Activated CD8-positive, alpha-beta T cell treated with anti-CD3 and anti-CD28 coated beads, Interleukin-2, amount 10 ng/mL, durations not matched to agents 7 days and 5 days (primary cell): Measurements from ENCODE around the gene ITPA. TPM values are rescaled to one million over a fixed set of nuclear protein-coding genes. Genes with fewer than 3 reads are reported as not detected.
"Not testable (repeated sequence)": the region's sequence is repeated elsewhere in the genome, so short reads cannot be mapped to it uniquely, and the experiment has no call there.

Experiments
- ATAC-seq: fragments of 150-1000 bp; cut with Tn5 transposase; one replicate; pipeline ENCODE4 v1.10.0; 2021; ENCODE audit warnings: moderate library complexity
- CTCF ChIA-PET: fragments of 350-600 bp; sonication (Branson Sonifier 250); formaldehyde crosslinking; loops from one replicate; lab custom pipeline; 2021; ENCODE audit warnings: antibody characterized with exemption; lab: Charles Lee
- POLR2A ChIA-PET: fragments of 350-600 bp; sonication (Branson Sonifier 250); formaldehyde crosslinking; loops from one replicate; lab custom pipeline; 2021; ENCODE audit warnings: antibody characterized with exemption; lab: Charles Lee
- DNase-seq: peaks from one replicate; pipeline ENCODE4 v3.0.0-alpha.2; 2020
- H3K27ac Mint-ChIP-seq: one replicate; pipeline ENCODE4 v1.8.0; 2021; ENCODE audit warnings: mild to moderate bottlenecking, mixed read lengths
- H3K27me3 Mint-ChIP-seq: one replicate; pipeline ENCODE4 v1.8.0; 2021; ENCODE audit warnings: low read depth, mixed read lengths
- H3K36me3 Mint-ChIP-seq: one replicate; pipeline ENCODE4 v1.8.0; 2021; ENCODE audit warnings: low read depth, mixed read lengths
- H3K4me1 Mint-ChIP-seq: one replicate; pipeline ENCODE4 v1.8.0; 2021; ENCODE audit warnings: low read depth, mixed read lengths
- H3K4me3 Mint-ChIP-seq: one replicate; pipeline ENCODE4 v1.8.0; 2021; ENCODE audit warnings: mild to moderate bottlenecking, mixed read lengths
- H3K9me3 Mint-ChIP-seq: one replicate; pipeline ENCODE4 v1.8.0; 2022; ENCODE audit warnings: mixed read lengths; ENCODE audit not compliant: insufficient read depth
- total RNA-seq, 2 experiments: library from RNA; stranded (reverse); gene quantifications; one replicate each; pipeline ENCODE4 v1.2.3, GENCODE V29; 2021

ITPA gene
- total RNA-seq, 2 experiments from 2014 or later = 53.2 to 60.7 TPM

GRCh38 chr20:3175270-3175669 is 34.0 kb upstream of the ITPA start:
- H3K27ac Mint-ChIP-seq = no peak overlapping the region
- H3K4me1 Mint-ChIP-seq = peaks cover 15% of the 10 kb centered on the region
- POLR2A ChIA-PET = no interaction called here
- H3K36me3 Mint-ChIP-seq = no peaks in the 10 kb centered on the region
- peaks cover 32% of the 10 kb centered on the region for H3K27me3 Mint-ChIP-seq
- no peak overlapping the region for H3K4me3 Mint-ChIP-seq
- DNase-seq (no peak), ATAC-seq (no peak)
- CTCF ChIA-PET = no interaction called here
- no peaks in the 10 kb centered on the region for H3K9me3 Mint-ChIP-seq

DNA sequence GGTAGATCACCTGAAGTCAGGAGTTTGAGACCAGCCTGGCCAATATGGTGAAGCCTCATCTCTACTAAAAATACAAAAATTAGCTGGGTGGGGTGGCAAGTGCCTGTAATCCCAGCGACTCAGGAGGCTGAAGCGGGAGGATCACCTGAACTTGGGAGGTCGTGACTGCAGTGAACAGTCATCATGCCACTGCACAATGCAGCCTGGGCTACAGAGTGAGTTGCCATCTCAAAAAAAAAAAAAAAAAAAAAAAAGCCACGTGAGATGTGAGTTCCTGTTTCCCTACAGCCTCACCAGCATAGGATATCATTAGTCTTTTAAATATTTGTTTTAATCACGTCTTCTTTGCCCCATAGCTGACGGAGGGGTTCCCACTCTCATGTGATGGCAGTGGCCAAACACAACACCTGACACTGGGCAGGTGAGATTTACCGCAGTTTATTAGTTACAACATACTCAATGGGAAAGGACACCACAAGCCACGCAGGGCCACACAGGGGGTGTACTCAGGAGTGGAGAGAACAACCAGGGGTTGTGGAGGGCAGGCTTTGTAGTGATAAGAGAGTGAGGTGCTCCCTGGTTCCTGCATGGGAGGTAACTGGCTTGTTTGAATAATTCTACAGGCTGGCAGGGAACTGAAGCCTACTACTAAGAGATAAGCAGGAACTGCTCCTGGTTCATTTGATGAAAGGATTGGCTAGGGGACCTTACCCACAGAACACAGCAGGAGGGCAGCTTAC is 31.4 kb upstream of the ITPA start:
- ATAC-seq (no peak), DNase-seq (no peak)
- no peak overlapping the region for H3K27ac Mint-ChIP-seq
- no peaks in the 10 kb centered on the region for H3K36me3 Mint-ChIP-seq
- no peaks in the 10 kb centered on the region for H3K9me3 Mint-ChIP-seq
- ChIA-PET CTCF (no interaction called here), POLR2A (no interaction called here)
- peaks cover 16% of the 10 kb centered on the region for H3K27me3 Mint-ChIP-seq
- peaks cover 12% of the 10 kb centered on the region for H3K4me1 Mint-ChIP-seq
- no peak overlapping the region for H3K4me3 Mint-ChIP-seq

GRCh38 chr20:3180319-3180718 is 29.0 kb upstream of the ITPA start:
- Mint-ChIP-seq H3K27me3 (peaks cover 3% of the 10 kb centered on the region), H3K4me1 (no peaks in the 10 kb centered on the region), H3K4me3 (no peak overlapping the region), H3K27ac (no peak overlapping the region), H3K9me3 (no peaks in the 10 kb centered on the region), H3K36me3 (no peaks in the 10 kb centered on the region)
- ATAC-seq = no peak
- POLR2A ChIA-PET = no interaction called here
- DNase-seq = no peak
- CTCF ChIA-PET = no interaction called here

GRCh38 chr20:3181270-3181669 is 28.0 kb upstream of the ITPA start:
- POLR2A ChIA-PET = interaction anchor here (0.7 kb wide), 1 partner anchor 21 kb away, joined by 3 read pairs; no protein-coding TSS in a partner anchor
- Mint-ChIP-seq H3K36me3 (no peaks in the 10 kb centered on the region), H3K4me3 (no peak overlapping the region), H3K27ac (no peak overlapping the region), H3K9me3 (no peaks in the 10 kb centered on the region), H3K4me1 (no peaks in the 10 kb centered on the region), H3K27me3 (no peaks in the 10 kb centered on the region)
- ATAC-seq (no peak), DNase-seq (no peak)
- CTCF ChIA-PET = no interaction called here

GRCh38 chr20:3182429-3182828 is 26.9 kb upstream of the ITPA start:
- DNase-seq, H3K27ac Mint-ChIP-seq, H3K27me3 Mint-ChIP-seq, H3K9me3 Mint-ChIP-seq, CTCF ChIA-PET, H3K4me1 Mint-ChIP-seq, POLR2A ChIA-PET, H3K4me3 Mint-ChIP-seq, H3K36me3 Mint-ChIP-seq, ATAC-seq: not testable (repeated sequence)

DNA sequence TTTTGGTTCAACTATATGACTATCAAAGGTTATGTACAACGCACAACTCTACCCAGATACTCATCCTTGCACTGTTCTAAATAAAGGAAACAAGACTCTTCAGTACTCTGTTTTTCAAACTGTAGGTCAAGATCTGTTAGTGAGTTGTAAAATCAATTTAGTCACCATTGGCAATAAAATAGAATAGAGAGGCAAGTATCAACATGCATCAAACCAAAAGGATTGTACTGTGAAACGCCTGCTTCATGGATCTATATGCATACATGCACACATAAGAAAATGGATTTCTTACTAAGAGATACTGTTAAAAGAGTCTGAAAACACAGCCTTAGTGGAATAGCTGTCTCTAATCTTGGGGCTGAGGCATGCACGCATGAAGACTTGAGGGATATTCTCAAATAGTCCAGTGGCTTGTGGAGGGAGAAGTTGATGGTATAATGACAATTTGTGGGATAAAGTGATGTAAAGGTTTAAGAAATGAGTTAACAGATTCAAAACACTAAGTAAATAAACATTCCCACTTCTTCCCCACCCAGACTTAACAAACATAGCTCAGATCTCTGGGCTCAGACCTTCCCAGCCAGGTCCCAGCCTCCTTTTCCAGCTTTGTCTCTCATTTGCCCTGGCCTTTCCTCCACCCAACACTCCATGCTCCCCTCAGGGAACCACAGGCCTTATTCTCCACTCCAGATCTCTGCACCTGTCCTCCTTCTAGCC is 25.2 kb upstream of the ITPA start:
- ChIA-PET CTCF (no interaction called here), POLR2A (no interaction called here)
- H3K27ac Mint-ChIP-seq = no peak overlapping the region

DNA sequence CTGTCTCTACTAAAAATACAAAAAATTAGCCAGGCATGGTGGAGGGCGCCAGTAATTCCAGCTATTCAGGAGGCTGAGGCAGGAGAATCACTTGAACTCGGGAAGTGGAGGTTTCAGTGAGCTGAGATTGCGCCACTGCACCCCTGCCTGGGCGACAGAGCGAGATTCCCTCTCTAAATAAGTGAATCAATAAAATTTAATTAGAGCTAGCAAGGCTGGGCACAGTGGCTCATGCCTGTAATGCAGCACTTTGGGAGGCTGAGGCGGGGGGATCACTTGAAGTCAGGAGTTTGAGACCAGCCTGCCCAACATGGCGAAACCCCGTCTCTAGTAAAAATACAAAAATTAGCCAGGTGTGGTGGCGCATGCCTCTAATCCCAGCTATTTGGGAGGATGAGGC is 21.4 kb upstream of the ITPA start:
- not testable (repeated sequence) for H3K27ac Mint-ChIP-seq, ATAC-seq

More for the DNA sequence above, 25.2 kb upstream of the ITPA start:
- H3K9me3 Mint-ChIP-seq = no peaks in the 10 kb centered on the region
- no peaks in the 10 kb centered on the region for H3K4me1 Mint-ChIP-seq
- H3K36me3 Mint-ChIP-seq = no peaks in the 10 kb centered on the region
- DNase-seq = no peak
- ATAC-seq = no peak
- H3K4me3 Mint-ChIP-seq = no peak overlapping the region
- H3K27me3 Mint-ChIP-seq = no peaks in the 10 kb centered on the region

GRCh38 chr20:3188823-3189413 is 20.4 kb upstream of the ITPA start:
- Mint-ChIP-seq H3K36me3 (peaks cover 28% of the 10 kb centered on the region), H3K27ac (no peak overlapping the region), H3K4me1 (no peaks in the 10 kb centered on the region), H3K4me3 (no peak overlapping the region), H3K9me3 (no peaks in the 10 kb centered on the region), H3K27me3 (no peaks in the 10 kb centered on the region)
- DNase-seq (no peak), ATAC-seq (no peak)
- ChIA-PET POLR2A (interaction anchor here (0.6 kb wide), 1 partner anchor 67 kb away, joined by 3 read pairs; no protein-coding TSS in a partner anchor), CTCF (no interaction called here)

More for the DNA sequence above, 21.4 kb upstream of the ITPA start:
- H3K27me3 Mint-ChIP-seq, DNase-seq, H3K9me3 Mint-ChIP-seq, H3K4me3 Mint-ChIP-seq, CTCF ChIA-PET, POLR2A ChIA-PET, H3K4me1 Mint-ChIP-seq: not testable (repeated sequence)
- H3K36me3 Mint-ChIP-seq = peaks cover 26% of the 10 kb centered on the region

DNA sequence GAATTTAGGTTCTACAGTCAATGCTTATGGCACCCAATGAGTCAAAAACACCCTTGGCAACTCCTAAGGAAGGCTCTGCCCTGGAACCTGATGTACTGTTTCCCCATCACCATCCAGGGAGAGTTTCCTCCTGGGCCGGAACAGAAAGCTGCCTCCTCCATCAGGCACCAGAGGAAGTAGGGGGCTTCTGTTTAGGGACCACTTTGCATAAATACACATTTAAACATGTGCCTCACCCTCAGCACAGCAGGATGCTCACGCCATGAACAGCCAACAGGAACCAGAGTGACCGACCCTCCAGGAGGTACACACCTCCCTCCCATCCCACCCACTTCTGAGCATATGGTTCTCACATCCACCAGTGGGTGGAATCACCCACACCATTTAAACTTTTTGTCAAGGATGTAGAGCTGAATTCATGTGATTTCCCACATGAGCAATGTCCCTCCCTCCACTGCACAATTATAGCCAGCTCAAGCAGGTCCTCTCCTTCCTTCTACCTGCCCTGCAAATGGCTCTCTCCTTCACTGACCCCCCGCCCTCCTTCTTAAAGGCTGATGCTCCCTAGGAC is 19.7 kb upstream of the ITPA start:
- Mint-ChIP-seq H3K27ac (no peak overlapping the region), H3K4me1 (no peaks in the 10 kb centered on the region), H3K36me3 (peaks cover 32% of the 10 kb centered on the region), H3K4me3 (no peak overlapping the region), H3K9me3 (no peaks in the 10 kb centered on the region), H3K27me3 (no peaks in the 10 kb centered on the region)
- DNase-seq (no peak), ATAC-seq (no peak)
- POLR2A ChIA-PET = no interaction called here
- CTCF ChIA-PET = no interaction called here

DNA sequence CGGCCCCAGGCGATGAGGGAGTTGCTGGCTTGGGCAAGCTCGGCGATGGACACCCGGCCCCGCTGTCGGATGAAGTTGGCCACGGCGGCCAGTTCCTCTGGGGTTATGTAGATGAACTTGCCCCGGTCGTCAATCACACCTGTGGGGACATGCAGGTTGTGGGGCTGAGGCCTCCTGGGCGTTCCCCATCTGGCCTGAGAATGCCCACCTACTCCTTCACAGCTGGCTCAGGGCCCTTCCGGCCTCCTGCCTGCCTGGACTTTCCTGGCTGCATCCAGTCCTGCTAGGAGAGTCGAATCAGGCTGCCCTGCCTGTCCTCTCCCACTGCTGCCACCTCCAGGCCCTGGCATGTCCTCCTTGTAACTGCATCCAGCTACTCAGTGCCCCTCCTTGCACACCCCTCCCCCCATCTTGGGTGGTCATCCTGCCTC is 18.6 kb upstream of the ITPA start:
- ChIA-PET CTCF (no interaction called here), POLR2A (no interaction called here)
- Mint-ChIP-seq H3K27me3 (no peaks in the 10 kb centered on the region), H3K4me3 (no peak overlapping the region), H3K27ac (no peak overlapping the region), H3K4me1 (no peaks in the 10 kb centered on the region), H3K36me3 (peaks cover 41% of the 10 kb centered on the region), H3K9me3 (no peaks in the 10 kb centered on the region)
- no peak for ATAC-seq
- no peak for DNase-seq

GRCh38 chr20:3192226-3193015 is 16.9 kb upstream of the ITPA start:
- H3K4me3 Mint-ChIP-seq = no peak overlapping the region
- H3K4me1 Mint-ChIP-seq = no peaks in the 10 kb centered on the region
- no peaks in the 10 kb centered on the region for H3K9me3 Mint-ChIP-seq
- no peaks in the 10 kb centered on the region for H3K27me3 Mint-ChIP-seq
- ChIA-PET CTCF (no interaction called here), POLR2A (interaction anchor here (2.0 kb wide), 1 partner anchor 11 kb away, joined by 9 read pairs; no protein-coding TSS in a partner anchor)
- H3K36me3 Mint-ChIP-seq = peaks cover 49% of the 10 kb centered on the region
- DNase-seq (no peak), ATAC-seq (no peak)
- no peak overlapping the region for H3K27ac Mint-ChIP-seq
